GM12878 (cell line): ENCODE results near the gene C20orf202. TPM values are rescaled to one million over a fixed set of nuclear protein-coding genes. Genes with fewer than 3 reads are reported as not detected.

ENCODE experiments used
- ATAC-seq: fragments of 200-7000 bp; cut with Tn5 transposase; 3 replicates; pipeline ENCODE4 v1.9.1; 2020; ENCODE audit warnings: mild to moderate bottlenecking, moderate library complexity
- BruUV-seq: library from RNA; stranded (reverse); fragments of 400-500 nt; replicated peaks from 2 replicates; lab custom pipeline; 2021; lab: Mats Ljungman, UMichigan
- CTCF ChIA-PET: fragments of 300-600 bp; sonication (Branson Sonifier 250); formaldehyde crosslinking; extraction: SDS; loops from one replicate; lab custom pipeline; 2021; ENCODE audit warnings: inconsistent platforms; lab: Yijun Ruan, JAX
- POLR2A ChIA-PET: fragments of 350-600 bp; formaldehyde crosslinking; extraction: SDS; loops from one replicate; lab custom pipeline; 2021; ENCODE audit warnings: inconsistent platforms; lab: Charles Lee
- RAD21 ChIA-PET: fragments of 300-600 bp; sonication (Branson Sonifier 250); formaldehyde crosslinking; loops from one replicate; lab custom pipeline; 2023; ENCODE audit warnings: antibody characterized with exemption; ENCODE audit not compliant: unreplicated experiment; lab: Charles Lee
- SMC1A ChIA-PET: fragments of 300-600 bp; sonication (Branson Sonifier 250); formaldehyde crosslinking; loops from one replicate; lab custom pipeline; 2023; ENCODE audit not compliant: unreplicated experiment, uncharacterized antibody; lab: Charles Lee
- DNase-seq: peaks from one replicate; pipeline ENCODE4 v3.0.0-alpha.2; 2011; ENCODE audit warnings: low read depth, low spot score
- FAIRE-seq: peaks from 3 replicates; lab custom pipeline; 2011; peaks lifted over from hg19 to GRCh38; lab: Jason Lieb, UNC
- H2AFZ ChIP-seq: 2 replicates; pipeline ENCODE4 v1.6.0; 2011; ENCODE audit warnings: low read depth, low read length, control low read depth; ENCODE audit not compliant: control insufficient read depth
- H3K27ac ChIP-seq: 2 replicates; pipeline ENCODE4 v1.5.1; 2011; ENCODE audit warnings: control low read depth; ENCODE audit not compliant: control insufficient read depth, insufficient read depth
- H3K27me3 ChIP-seq, 2 experiments: replicated peaks in 1 of 2; 2 replicates each; pipeline versions ENCODE4 v1.6.0 to v1.6.1; 2011; ENCODE audit warnings: low read length in 1 of 2; ENCODE audit not compliant: control insufficient read depth in 2 of 2, insufficient read depth in 2 of 2
- H3K36me3 ChIP-seq, 2 experiments: 2 replicates each; pipeline ENCODE4 v1.5.1; 2011; ENCODE audit warnings: low read length in 1 of 2; ENCODE audit not compliant: control insufficient read depth in 2 of 2, insufficient read depth in 2 of 2
- H3K4me1 ChIP-seq: 2 replicates; pipeline ENCODE4 v1.6.1; 2011; ENCODE audit warnings: mild to moderate bottlenecking, low read length, moderate library complexity, mixed read lengths; ENCODE audit not compliant: control insufficient read depth, insufficient read depth
- H3K4me2 ChIP-seq: 2 replicates; pipeline ENCODE4 v1.6.0; 2011; ENCODE audit warnings: control low read depth; ENCODE audit not compliant: control insufficient read depth, insufficient read depth
- H3K4me3 ChIP-seq: fragments of 200-600 bp; sonication (generic); 2 replicates; pipeline ENCODE4 v1.5.1; 2016
- H3K79me2 ChIP-seq: 2 replicates; pipeline ENCODE4 v1.6.0; 2011; ENCODE audit warnings: low read length; ENCODE audit not compliant: control insufficient read depth, insufficient read depth
- H3K9ac ChIP-seq: 2 replicates; pipeline ENCODE4 v1.8.0; 2011; ENCODE audit warnings: low read length, control low read depth, mixed read lengths; ENCODE audit not compliant: control insufficient read depth, insufficient read depth
- H3K9me3 ChIP-seq: replicated peaks from 3 replicates; pipeline ENCODE4 v1.5.1; 2011; ENCODE audit warnings: mild to moderate bottlenecking, low read length; ENCODE audit not compliant: control insufficient read depth, insufficient read depth
- H4K20me1 ChIP-seq: 2 replicates; pipeline ENCODE4 v1.6.0; 2011; ENCODE audit not compliant: control insufficient read depth, insufficient read depth
- BMI1 ChIP-seq: fragments of 450-650 bp; IDR thresholded peaks from 2 replicates; pipeline ENCODE4 v1.6.1; 2016; ENCODE audit warnings: mild to moderate bottlenecking, moderate library complexity, borderline replicate concordance
- CEBPB ChIP-seq, 2 experiments: fragments of 150-350 bp in 1 of 2; IDR thresholded peaks; 2 replicates each; pipeline ENCODE4 v1.6.1; 2012 to 2014; ENCODE audit warnings: low read depth in 2 of 2, low read length in 2 of 2, borderline replicate concordance in 1 of 2, inconsistent platforms in 1 of 2
- GATAD2B ChIP-seq: fragments of 450-650 bp; conservative IDR thresholded peaks from 2 replicates; pipeline ENCODE4 v1.6.1; 2017; ENCODE audit warnings: low read depth, mild to moderate bottlenecking, moderate library complexity
- HDAC6 ChIP-seq: fragments of 200-600 bp; sonication (generic); IDR thresholded peaks from one replicate; pipeline ENCODE4 v1.8.0; 2017; ENCODE audit warnings: antibody characterized with exemption; ENCODE audit not compliant: unreplicated experiment
- IKZF2 ChIP-seq, 2 experiments: fragments of 450-650 bp; IDR thresholded peaks; 2 replicates each; pipeline ENCODE4 v1.6.1; 2017; ENCODE audit warnings: mild to moderate bottlenecking in 2 of 2, moderate library complexity in 2 of 2
- KDM1A ChIP-seq: fragments of 200-600 bp; sonication (generic); IDR thresholded peaks from 2 replicates; pipeline ENCODE4 v1.6.1; 2016; ENCODE audit warnings: borderline replicate concordance
- MXI1 ChIP-seq: fragments of 150-350 bp; IDR thresholded peaks from 2 replicates; pipeline ENCODE4 v1.6.1; 2011; ENCODE audit warnings: low read depth, mild to moderate bottlenecking, inconsistent platforms, low read length, improper control_type of control experiment
- NFIC ChIP-seq: IDR thresholded peaks from 2 replicates; pipeline ENCODE4 v1.6.1; 2012; ENCODE audit warnings: low read depth, mild to moderate bottlenecking, inconsistent platforms, low read length, moderate library complexity
- RAD21 ChIP-seq: IDR thresholded peaks from 2 replicates; pipeline ENCODE4 v1.6.1; 2011; ENCODE audit warnings: mild to moderate bottlenecking, low read depth, low read length, moderate library complexity; ENCODE audit not compliant: insufficient read depth
- RBBP5 ChIP-seq: fragments of 200-600 bp; sonication (generic); conservative IDR thresholded peaks from 2 replicates; pipeline ENCODE4 v1.6.1; 2016
- SIN3A ChIP-seq: IDR thresholded peaks from 2 replicates; pipeline ENCODE4 v1.6.1; 2012; ENCODE audit warnings: low read depth, low read length, improper control_type of control experiment
- SMAD5 ChIP-seq: IDR thresholded peaks from 2 replicates; pipeline ENCODE4 v1.6.1; 2016; ENCODE audit warnings: antibody characterized with exemption, low read depth
- SMC3 ChIP-seq: IDR thresholded peaks from 2 replicates; pipeline ENCODE4 v1.6.1; 2011; ENCODE audit warnings: low read length, improper control_type of control experiment, borderline replicate concordance
- SREBF1 ChIP-seq: IDR thresholded peaks from 2 replicates; pipeline ENCODE4 v1.6.1; 2012; ENCODE audit warnings: mild to moderate bottlenecking, low read length
- TAF1 ChIP-seq: IDR thresholded peaks from 2 replicates; pipeline ENCODE4 v1.6.1; 2011; ENCODE audit warnings: mild to moderate bottlenecking, low read depth, low read length, borderline replicate concordance
- TBL1XR1 ChIP-seq: IDR thresholded peaks from 2 replicates; pipeline ENCODE4 v1.6.1; 2012; ENCODE audit warnings: low read depth, low read length, improper control_type of control experiment
- TCF3 ChIP-seq: IDR thresholded peaks from 2 replicates; pipeline ENCODE4 v1.6.1; 2012; ENCODE audit warnings: low read depth, mild to moderate bottlenecking, low read length, borderline replicate concordance; ENCODE audit not compliant: insufficient read depth
- WGBS: methylation state at CpG from one replicate; pipeline ENCODE4 v1.1.6; 2016; ENCODE audit warnings: low lambda C conversion rate; ENCODE audit not compliant: insufficient replicate concordance, insufficient coverage; ENCODE audit errors: missing lambda C conversion rate; 5-methylcytosine and 5-hydroxymethylcytosine counted together
- in situ Hi-C: fragments of 300-500 bp; cut with MboI; formaldehyde crosslinking; loops from 9 replicates; pipeline ENCODE4 v1.14.3; 2018; ENCODE audit warnings: mixed read lengths
- intact Hi-C: fragments of 100-400 bp; cut with micrococcal nuclease; formaldehyde crosslinking; loops from one replicate; pipeline ENCODE4 v1.14.2; 2022; ENCODE audit not compliant: unreplicated experiment
- polyA plus RNA-seq, 11 experiments: library from polyadenylated mRNA; depleted of rRNA in 4 of 11; unstranded in 6 of 11; stranded (reverse) in 5 of 11; fragments of >200 nt; fragmentation: Nextera tagmentation in 4 of 11; fragmentation: Illumina TruSeq in 1 of 11; extraction: Ambion mirVana in 4 of 11; extraction: Trizol in 1 of 11; gene quantifications; 1 replicate in 1 of 11; 2 replicates in 10 of 11; pipeline versions ENCODE4 v1.2.1 to v1.2.3, GENCODE V29; 2011 to 2016; ENCODE audit warnings: inconsistent platforms in 2 of 11, missing spikeins in 2 of 11, low read depth in 1 of 11
- total RNA-seq, 4 experiments: library from RNA; depleted of rRNA in 3 of 4; stranded (reverse); fragments of >200 nt in 3 of 4; fragmentation: Illumina TruSeq in 1 of 4; extraction: Trizol in 1 of 4; gene quantifications; 2 replicates each; pipeline versions ENCODE4 v1.2.1 to v1.2.3, GENCODE V29; 2013 to 2021
- TF ChIP-seq, protein P1 (sequence below): fragments of 450-650 bp; formaldehyde crosslinking; IDR thresholded peaks from 2 replicates; pipeline ENCODE4 v1.4.0; 2022; ENCODE audit warnings: mild to moderate bottlenecking, moderate library complexity
- TF ChIP-seq, protein P2 (sequence below): IDR thresholded peaks from 2 replicates; pipeline ENCODE4 v1.6.1; 2012; ENCODE audit warnings: low read depth, low read length, improper control_type of control experiment
- TF ChIP-seq, protein P3 (sequence below): fragments of 450-650 bp; IDR thresholded peaks from 2 replicates; pipeline ENCODE4 v1.6.1; 2017; ENCODE audit warnings: low read depth, mild to moderate bottlenecking, moderate library complexity

The C20orf202 gene
- total and polyA plus RNA-seq, 10 of the 15 experiments (the other 5 are each of a cell fraction or from before 2014, with no cell fraction given), result 0.04 TPM; not detected in 8

DNA sequence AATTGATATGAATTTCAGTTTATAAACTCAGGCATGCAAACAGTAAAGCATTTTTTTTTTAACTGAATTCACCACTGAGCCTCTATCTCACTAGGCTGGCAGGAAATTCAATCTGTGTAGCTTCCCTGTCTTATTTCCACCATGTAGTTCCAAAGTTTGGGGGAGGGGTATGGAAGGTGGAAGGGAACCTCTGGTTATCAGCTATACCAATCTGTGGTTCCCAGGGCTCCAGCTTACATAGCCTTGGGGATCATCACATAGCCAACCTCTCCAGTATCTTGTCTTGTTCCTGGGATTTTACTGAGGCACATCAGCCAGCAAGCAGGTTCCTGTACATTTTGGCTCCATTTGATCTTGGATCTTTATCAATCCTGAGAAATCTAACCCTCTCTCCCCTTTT is 38.2 kb downstream of the C20orf202 start (continued):
- no peak for TF ChIP-seq CEBPB (IDR thresholded peaks at IDR 0.05; ENCODE audit: borderline replicate concordance in 1 of 2, low read depth in 2 of 2, low read length in 2 of 2)
- no peak for TF ChIP-seq HDAC6
- TF ChIP-seq, all 136 proteins: peak for 0

DNA sequence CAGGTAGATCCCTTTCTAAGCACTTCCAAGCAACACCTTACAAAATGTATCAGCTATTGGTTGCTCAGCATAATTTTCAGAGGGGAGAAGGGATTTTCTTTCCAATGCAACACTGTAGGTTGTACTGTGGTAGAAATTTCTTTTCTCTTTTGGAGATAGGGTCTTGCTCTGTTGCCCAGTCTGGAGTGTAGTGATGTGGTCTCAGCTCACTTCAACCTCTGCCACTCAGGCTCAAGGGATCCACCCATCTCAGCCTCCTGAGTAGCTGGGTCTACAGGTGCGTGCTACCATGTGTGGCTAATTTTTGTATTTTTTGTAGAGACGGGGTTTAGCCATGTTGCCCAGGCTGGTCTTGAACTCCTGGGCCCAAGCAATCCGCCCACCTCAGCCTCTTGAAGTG is 38.8 kb downstream of the C20orf202 start:
- no peak overlapping the region for H3K4me3 ChIP-seq
- no peaks in the 10 kb centered on the region for H3K9me3 ChIP-seq
- intact Hi-C loops, result no loop called here
- 16% methylated on average over 3 of the region's 3 CpGs for WGBS
- no peaks in the 10 kb centered on the region for H3K36me3 ChIP-seq
- H3K4me1 ChIP-seq, result no peaks in the 10 kb centered on the region
- RAD21 ChIA-PET, result no interaction called here
- no peak overlapping the region for H3K4me2 ChIP-seq
- DNase-seq (no peak), FAIRE-seq (no peak), ATAC-seq (no peak)
- TF ChIP-seq, protein P1, sequence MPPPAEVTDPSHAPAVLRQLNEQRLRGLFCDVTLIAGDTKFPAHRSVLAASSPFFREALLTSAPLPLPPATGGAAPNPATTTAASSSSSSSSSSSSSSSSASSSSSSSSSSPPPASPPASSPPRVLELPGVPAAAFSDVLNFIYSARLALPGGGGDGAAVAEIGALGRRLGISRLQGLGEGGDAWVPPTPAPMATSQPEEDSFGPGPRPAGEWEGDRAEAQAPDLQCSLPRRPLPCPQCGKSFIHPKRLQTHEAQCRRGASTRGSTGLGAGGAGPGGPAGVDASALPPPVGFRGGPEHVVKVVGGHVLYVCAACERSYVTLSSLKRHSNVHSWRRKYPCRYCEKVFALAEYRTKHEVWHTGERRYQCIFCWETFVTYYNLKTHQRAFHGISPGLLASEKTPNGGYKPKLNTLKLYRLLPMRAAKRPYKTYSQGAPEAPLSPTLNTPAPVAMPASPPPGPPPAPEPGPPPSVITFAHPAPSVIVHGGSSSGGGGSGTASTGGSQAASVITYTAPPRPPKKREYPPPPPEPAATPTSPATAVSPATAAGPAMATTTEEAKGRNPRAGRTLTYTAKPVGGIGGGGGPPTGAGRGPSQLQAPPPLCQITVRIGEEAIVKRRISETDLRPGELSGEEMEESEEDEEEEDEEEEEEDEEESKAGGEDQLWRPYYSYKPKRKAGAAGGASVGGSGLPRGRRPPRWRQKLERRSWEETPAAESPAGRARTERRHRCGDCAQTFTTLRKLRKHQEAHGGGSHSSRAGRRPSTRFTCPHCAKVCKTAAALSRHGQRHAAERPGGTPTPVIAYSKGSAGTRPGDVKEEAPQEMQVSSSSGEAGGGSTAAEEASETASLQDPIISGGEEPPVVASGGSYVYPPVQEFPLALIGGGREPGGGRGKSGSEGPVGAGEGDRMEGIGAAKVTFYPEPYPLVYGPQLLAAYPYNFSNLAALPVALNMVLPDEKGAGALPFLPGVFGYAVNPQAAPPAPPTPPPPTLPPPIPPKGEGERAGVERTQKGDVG (CRISPR knock-in tag), result no peak
- TF ChIP-seq SIN3A (no peak), GATAD2B (no peak), MXI1 (no peak), SREBF1 (no peak), NFIC (no peak), SMAD5 (no peak), SMC3 (no peak), TAF1 (no peak), BMI1 (no peak), IKZF2 (IDR thresholded peaks at IDR 0.05) (no peak), RBBP5 (no peak), KDM1A (no peak), TCF3 (no peak), TBL1XR1 (no peak), RAD21 (no peak)
- TF ChIP-seq, protein P2, sequence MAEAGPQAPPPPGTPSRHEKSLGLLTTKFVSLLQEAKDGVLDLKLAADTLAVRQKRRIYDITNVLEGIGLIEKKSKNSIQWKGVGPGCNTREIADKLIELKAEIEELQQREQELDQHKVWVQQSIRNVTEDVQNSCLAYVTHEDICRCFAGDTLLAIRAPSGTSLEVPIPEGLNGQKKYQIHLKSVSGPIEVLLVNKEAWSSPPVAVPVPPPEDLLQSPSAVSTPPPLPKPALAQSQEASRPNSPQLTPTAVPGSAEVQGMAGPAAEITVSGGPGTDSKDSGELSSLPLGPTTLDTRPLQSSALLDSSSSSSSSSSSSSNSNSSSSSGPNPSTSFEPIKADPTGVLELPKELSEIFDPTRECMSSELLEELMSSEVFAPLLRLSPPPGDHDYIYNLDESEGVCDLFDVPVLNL, result no peak
- TF ChIP-seq, protein P3, sequence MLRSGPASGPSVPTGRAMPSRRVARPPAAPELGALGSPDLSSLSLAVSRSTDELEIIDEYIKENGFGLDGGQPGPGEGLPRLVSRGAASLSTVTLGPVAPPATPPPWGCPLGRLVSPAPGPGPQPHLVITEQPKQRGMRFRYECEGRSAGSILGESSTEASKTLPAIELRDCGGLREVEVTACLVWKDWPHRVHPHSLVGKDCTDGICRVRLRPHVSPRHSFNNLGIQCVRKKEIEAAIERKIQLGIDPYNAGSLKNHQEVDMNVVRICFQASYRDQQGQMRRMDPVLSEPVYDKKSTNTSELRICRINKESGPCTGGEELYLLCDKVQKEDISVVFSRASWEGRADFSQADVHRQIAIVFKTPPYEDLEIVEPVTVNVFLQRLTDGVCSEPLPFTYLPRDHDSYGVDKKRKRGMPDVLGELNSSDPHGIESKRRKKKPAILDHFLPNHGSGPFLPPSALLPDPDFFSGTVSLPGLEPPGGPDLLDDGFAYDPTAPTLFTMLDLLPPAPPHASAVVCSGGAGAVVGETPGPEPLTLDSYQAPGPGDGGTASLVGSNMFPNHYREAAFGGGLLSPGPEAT, result no peak
- SMC1A ChIA-PET, result no interaction called here
- H2AFZ ChIP-seq, result no peak overlapping the region
- H4K20me1 ChIP-seq, result no peaks in the 10 kb centered on the region
- BruUV-seq, result no TSS peak
- no peaks in the 10 kb centered on the region for H3K79me2 ChIP-seq
- in situ Hi-C loops, result no loop called here
- H3K9ac ChIP-seq, result no peak overlapping the region
- POLR2A ChIA-PET, result no interaction called here
- H3K27ac ChIP-seq, result no peak overlapping the region
- CTCF ChIA-PET, result no interaction called here
- H3K27me3 ChIP-seq, result no peaks in the 10 kb centered on the region
